Dedifferentiated amniotic fluid mesenchymal stem cell (primary cell): ENCODE data around the gene SLC25A1.

ENCODE experiments used
- DNase-seq: peaks from one replicate; pipeline ENCODE4 v3.0.0-alpha.2; 2016; ENCODE audit errors: extremely low spot score

The SLC25A1 gene

GRCh38 chr22:19178657-19179496 is at the start of gene SLC25A1:
Gene SLC25A1, minus strand, starts transcription at chr22:19178736. Its CDS starts 63 bp downstream, at chr22:19178673.
- peak; percentile 77 for DNase-seq

GRCh38 chr22:19228179-19228578 is 49.6 kb upstream of the SLC25A1 start:
- no peak for DNase-seq

GRCh38 chr22:19226428-19226827 is 47.9 kb upstream of the SLC25A1 start:
- no peak for DNase-seq

- DNase-seq: no peak
These were observed 47.0 kb upstream of the SLC25A1 start for GRCh38 chr22:19225560-19225959.

- DNase-seq: no peak
These were observed 46.4 kb upstream of the SLC25A1 start for GRCh38 chr22:19224985-19225384.

- DNase-seq: no peak
These were observed 46.0 kb upstream of the SLC25A1 start for GRCh38 chr22:19224557-19224956.

GRCh38 chr22:19223617-19224016 is 45.1 kb upstream of the SLC25A1 start:
- no peak for DNase-seq

- DNase-seq: no peak
These were observed 44.6 kb upstream of the SLC25A1 start for GRCh38 chr22:19223110-19223509.

- no peak for DNase-seq
These were observed 43.9 kb upstream of the SLC25A1 start for GRCh38 chr22:19222242-19223005.

GRCh38 chr22:19220867-19221266 is 42.3 kb upstream of the SLC25A1 start:
- no peak for DNase-seq

GRCh38 chr22:19218541-19219233 is 40.2 kb upstream of the SLC25A1 start:
- no peak for DNase-seq

- no peak for DNase-seq
These were observed 38.0 kb upstream of the SLC25A1 start for GRCh38 chr22:19216579-19216978.

- no peak for DNase-seq
These were observed 36.8 kb upstream of the SLC25A1 start for GRCh38 chr22:19215360-19215759.

GRCh38 chr22:19214078-19214473 is 35.5 kb upstream of the SLC25A1 start:
- no peak for DNase-seq

GRCh38 chr22:19213442-19214077 is 35.0 kb upstream of the SLC25A1 start:
- no peak for DNase-seq

GRCh38 chr22:19213001-19213400 is 34.5 kb upstream of the SLC25A1 start:
- no peak for DNase-seq

GRCh38 chr22:19212302-19212870 is 33.9 kb upstream of the SLC25A1 start:
- no peak for DNase-seq

GRCh38 chr22:19210188-19210587 is 31.7 kb upstream of the SLC25A1 start:
- DNase-seq: no peak

GRCh38 chr22:19208287-19208847 is 29.8 kb upstream of the SLC25A1 start:
- DNase-seq: no peak

GRCh38 chr22:19207884-19208283 is 29.3 kb upstream of the SLC25A1 start:
- no peak for DNase-seq

GRCh38 chr22:19207401-19207808 is 28.9 kb upstream of the SLC25A1 start:
- DNase-seq: no peak
